Testis (tissue), 2 donors: ENCODE results near the gene NCS1.

Experiments used
- POLR2A ChIP-seq: fragments of 450-650 bp; IDR thresholded peaks from one replicate; pipeline ENCODE4 v1.6.1; 2017; ENCODE audit warnings: antibody characterized with exemption, mild to moderate bottlenecking, moderate library complexity
- TF ChIP-seq, protein P1 (sequence below), 3 experiments: fragments of 450-650 bp in 2 of 3; fragments of 200-600 bp in 1 of 3; sonication (generic) in 1 of 3; IDR thresholded peaks; one replicate each; pipeline ENCODE4 v1.5.1; 2016 to 2019; ENCODE audit warnings: antibody characterized with exemption in 3 of 3, mild to moderate bottlenecking in 2 of 3, moderate library complexity in 1 of 3

DNA sequence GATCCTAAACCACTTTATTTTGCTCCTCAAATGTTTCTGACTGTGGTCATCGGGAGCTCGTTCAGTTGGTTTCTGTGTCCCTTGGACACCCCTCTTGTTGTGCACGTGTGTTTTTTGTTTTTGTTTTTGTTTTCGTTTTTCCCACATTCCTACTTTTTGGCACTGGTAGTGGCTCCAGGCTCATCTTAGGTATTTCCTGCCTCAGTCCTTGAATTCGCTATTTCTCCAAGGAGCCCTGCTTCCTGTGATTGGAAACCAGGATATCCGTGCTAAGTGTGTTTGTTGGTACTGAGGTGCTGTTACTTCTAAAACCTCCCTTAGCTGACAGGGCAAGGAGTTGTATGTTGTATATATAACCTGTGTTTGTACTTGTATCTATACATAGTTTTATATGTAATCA is 99.3 kb downstream of the NCS1 start:
- TF ChIP-seq, protein P1, sequence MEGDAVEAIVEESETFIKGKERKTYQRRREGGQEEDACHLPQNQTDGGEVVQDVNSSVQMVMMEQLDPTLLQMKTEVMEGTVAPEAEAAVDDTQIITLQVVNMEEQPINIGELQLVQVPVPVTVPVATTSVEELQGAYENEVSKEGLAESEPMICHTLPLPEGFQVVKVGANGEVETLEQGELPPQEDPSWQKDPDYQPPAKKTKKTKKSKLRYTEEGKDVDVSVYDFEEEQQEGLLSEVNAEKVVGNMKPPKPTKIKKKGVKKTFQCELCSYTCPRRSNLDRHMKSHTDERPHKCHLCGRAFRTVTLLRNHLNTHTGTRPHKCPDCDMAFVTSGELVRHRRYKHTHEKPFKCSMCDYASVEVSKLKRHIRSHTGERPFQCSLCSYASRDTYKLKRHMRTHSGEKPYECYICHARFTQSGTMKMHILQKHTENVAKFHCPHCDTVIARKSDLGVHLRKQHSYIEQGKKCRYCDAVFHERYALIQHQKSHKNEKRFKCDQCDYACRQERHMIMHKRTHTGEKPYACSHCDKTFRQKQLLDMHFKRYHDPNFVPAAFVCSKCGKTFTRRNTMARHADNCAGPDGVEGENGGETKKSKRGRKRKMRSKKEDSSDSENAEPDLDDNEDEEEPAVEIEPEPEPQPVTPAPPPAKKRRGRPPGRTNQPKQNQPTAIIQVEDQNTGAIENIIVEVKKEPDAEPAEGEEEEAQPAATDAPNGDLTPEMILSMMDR (IDR thresholded peaks at IDR 0.05), result no peak
- TF ChIP-seq POLR2A, result no peak
